Regular cardiac myocyte (primary cell): ENCODE results near the gene DKK1. TPM values are rescaled to one million over a fixed set of nuclear protein-coding genes. Genes with fewer than 3 reads are reported as not detected.

Source experiments
- total RNA-seq: library from RNA; depleted of rRNA; stranded (reverse); fragments of >200 nt; gene quantifications from 2 replicates; pipeline ENCODE4 v1.2.3, GENCODE V29; 2014

DKK1 gene
- 90.5 and 174 TPM in 2 replicates for total RNA-seq

DNA sequence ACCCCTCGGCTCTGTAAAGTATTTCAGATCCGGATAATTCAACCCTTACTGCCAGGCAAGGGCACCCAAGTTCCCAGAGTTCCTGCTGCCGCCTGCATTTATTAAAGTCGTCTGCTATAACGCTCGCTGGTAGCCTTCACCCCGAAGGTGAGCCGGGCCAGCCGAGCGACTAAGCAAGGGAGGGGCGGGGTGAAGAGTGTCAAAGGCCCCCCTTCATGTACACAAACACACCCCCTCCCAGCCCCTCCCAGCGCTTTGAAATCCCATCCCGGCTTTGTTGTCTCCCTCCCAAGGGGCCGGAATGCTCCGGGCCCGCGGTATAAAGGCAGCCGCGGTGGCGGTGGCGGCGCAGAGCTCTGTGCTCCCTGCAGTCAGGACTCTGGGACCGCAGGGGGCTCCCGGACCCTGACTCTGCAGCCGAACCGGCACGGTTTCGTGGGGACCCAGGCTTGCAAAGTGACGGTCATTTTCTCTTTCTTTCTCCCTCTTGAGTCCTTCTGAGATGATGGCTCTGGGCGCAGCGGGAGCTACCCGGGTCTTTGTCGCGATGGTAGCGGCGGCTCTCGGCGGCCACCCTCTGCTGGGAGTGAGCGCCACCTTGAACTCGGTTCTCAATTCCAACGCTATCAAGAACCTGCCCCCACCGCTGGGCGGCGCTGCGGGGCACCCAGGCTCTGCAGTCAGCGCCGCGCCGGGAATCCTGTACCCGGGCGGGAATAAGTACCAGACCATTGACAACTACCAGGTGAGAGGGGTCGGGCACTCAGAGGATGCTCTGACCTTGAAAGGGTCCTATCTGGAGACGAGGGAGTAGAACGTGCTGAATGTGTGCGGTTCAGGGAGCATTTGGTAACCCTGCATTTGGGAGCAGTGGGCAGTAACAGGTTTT is at the start of gene DKK1:
Gene DKK1 (plus strand): TSS at position 349 of the 889 bp plus-strand sequence. CDS start 154 bp downstream, at position 503.

